A549 treated with AZD2906 at 1 μM for 4 hours (cell line): ENCODE data around the gene JMJD8. TPM values are rescaled to one million over a fixed set of nuclear protein-coding genes. Genes with fewer than 3 reads are reported as not detected.

Source experiments
- total RNA-seq: library from RNA; stranded (reverse); fragments of 200-300 nt; extraction: Qiagen RNA extraction; gene quantifications from 5 replicates; pipeline ENCODE4 v1.2.3, GENCODE V29; 2022

JMJD8 gene
- 67.4 to 83.2 TPM (median 83.1 TPM) in 5 replicates for total RNA-seq

GRCh38 chr16:684071-684794 lies at the start of gene JMJD8:
Gene JMJD8, minus strand, starts transcription at chr16:684334. Its CDS starts 15 bp downstream, at chr16:684319.

GRCh38 chr16:726438-727290 lies 42.5 kb upstream of the JMJD8 start, which contains the start of the genes CCDC78 and HAGHL:
Gene CCDC78, minus strand, starts transcription at chr16:726443. Its CDS starts 76 bp downstream, at chr16:726367.
Gene HAGHL, plus strand, starts transcription at chr16:727106. Its CDS starts 404 bp downstream, at chr16:727510.

GRCh38 chr16:720990-721764 lies 37.0 kb upstream of the JMJD8 start, which contains the start of gene ANTKMT:
Gene ANTKMT, plus strand, starts transcription at chr16:721146. Its CDS starts 129 bp downstream, at chr16:721275.

GRCh38 chr16:714558-715476 lies 30.7 kb upstream of the JMJD8 start, which contains the start of gene METRN:
Gene METRN, plus strand, starts transcription at chr16:715118. Its CDS starts 172 bp downstream, at chr16:715290.

GRCh38 chr16:705431-706188 lies 21.5 kb upstream of the JMJD8 start, which contains the start of gene FBXL16:
Gene FBXL16, minus strand, starts transcription at chr16:705801. Its CDS starts 8,396 bp downstream, at chr16:697405.

GRCh38 chr16:679814-680624 lies 4.1 kb downstream of the JMJD8 start, which contains the start of gene STUB1:
Gene STUB1, plus strand, starts transcription at chr16:680410. Its CDS starts 116 bp downstream, at chr16:680526.

GRCh38 chr16:674968-675883 lies 8.9 kb downstream of the JMJD8 start, which contains the start of gene RHBDL1:
Gene RHBDL1, plus strand, starts transcription at chr16:675671. Its CDS starts 120 bp downstream, at chr16:675791.

GRCh38 chr16:667780-668518 lies 16.2 kb downstream of the JMJD8 start, which contains the start of gene RHOT2:
Gene RHOT2, plus strand, starts transcription at chr16:668132. Its CDS starts 68 bp downstream, at chr16:668200.

GRCh38 chr16:648781-649589 lies 35.1 kb downstream of the JMJD8 start, which contains the start of gene WDR90:
Gene WDR90, plus strand, starts transcription at chr16:649365. Its CDS starts 52 bp downstream, at chr16:649417.

GRCh38 chr16:641326-642188 lies 42.6 kb downstream of the JMJD8 start, which contains the start of gene MCRIP2:
Gene MCRIP2, plus strand, starts transcription at chr16:641828. Its CDS starts 164 bp downstream, at chr16:641992.

GRCh38 chr16:636206-637080 lies 47.7 kb downstream of the JMJD8 start, which contains the start of gene METTL26:
Gene METTL26, minus strand, starts transcription at chr16:636305. Its CDS starts 15 bp downstream, at chr16:636290.

